Daoy (cell line): ENCODE results near the gene CLEC17A. TPM values are rescaled to one million over a fixed set of nuclear protein-coding genes. Genes with fewer than 3 reads are reported as not detected.
"Not testable (repeated sequence)": the region's sequence is repeated elsewhere in the genome, so short reads cannot be mapped to it uniquely, and the experiment has no call there.

ENCODE experiments used
- DNase-seq: peaks from one replicate; pipeline ENCODE4 v3.0.0-alpha.2; 2015; ENCODE audit warnings: low read depth
- total RNA-seq: library from RNA; depleted of rRNA; stranded (reverse); fragments of >200 nt; shearing (Covaris generic); gene quantifications from 2 replicates; pipeline ENCODE4 v1.2.3, GENCODE V29; 2014; rRNA removed

CLEC17A gene, protein sequence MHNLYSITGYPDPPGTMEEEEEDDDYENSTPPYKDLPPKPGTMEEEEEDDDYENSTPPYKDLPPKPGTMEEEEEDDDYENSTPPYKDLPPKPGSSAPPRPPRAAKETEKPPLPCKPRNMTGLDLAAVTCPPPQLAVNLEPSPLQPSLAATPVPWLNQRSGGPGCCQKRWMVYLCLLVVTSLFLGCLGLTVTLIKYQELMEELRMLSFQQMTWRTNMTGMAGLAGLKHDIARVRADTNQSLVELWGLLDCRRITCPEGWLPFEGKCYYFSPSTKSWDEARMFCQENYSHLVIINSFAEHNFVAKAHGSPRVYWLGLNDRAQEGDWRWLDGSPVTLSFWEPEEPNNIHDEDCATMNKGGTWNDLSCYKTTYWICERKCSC
- 0.42 TPM in 1 of 2 replicates, not detected in the other for total RNA-seq

DNA sequence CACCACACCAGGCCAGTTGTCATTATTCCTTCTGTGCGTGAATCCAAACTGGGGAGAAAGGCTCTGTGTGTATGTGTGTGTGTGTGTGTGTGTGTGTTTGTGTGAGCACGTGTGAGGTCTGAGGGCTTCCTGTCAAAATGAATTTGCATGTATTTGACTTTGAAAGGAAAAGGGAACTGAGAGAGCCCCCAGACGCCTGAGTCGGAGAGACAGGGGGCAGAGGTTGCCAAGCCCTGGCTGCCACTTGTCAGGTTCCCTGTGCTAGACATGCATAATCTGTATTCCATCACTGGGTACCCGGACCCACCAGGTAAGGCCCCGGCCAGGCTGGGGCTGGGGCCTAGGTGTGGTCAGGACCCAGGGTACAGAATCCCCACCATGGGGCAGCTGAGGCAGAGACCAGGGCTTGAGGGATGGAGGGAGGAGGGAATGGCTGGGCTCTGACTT lies at the start of gene CLEC17A:
Gene CLEC17A (plus strand): TSS at position 191 of the 447 bp plus-strand sequence. CDS start 77 bp downstream, at position 268.
- DNase-seq, result no peak

DNA sequence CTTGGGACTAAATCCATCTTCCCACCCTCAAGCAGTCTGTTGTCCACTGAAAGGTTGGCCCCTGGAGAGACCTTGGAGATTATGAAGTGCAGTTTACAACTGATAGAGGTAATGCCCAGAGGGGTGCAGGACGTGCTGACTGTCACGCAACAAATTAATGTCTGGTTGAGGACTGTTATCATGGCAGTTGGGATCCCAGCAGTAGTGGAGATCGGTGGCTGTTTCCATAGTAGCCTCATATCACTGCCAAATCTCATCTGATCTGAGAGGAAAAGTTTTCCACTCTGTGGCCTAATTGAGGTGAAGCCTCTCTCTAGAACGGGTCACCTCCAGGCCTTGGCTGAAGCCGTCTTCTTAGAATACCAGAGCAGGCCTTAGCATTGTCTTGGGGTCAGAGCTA lies 49.4 kb upstream of the CLEC17A start:
- DNase-seq, result no peak

DNA sequence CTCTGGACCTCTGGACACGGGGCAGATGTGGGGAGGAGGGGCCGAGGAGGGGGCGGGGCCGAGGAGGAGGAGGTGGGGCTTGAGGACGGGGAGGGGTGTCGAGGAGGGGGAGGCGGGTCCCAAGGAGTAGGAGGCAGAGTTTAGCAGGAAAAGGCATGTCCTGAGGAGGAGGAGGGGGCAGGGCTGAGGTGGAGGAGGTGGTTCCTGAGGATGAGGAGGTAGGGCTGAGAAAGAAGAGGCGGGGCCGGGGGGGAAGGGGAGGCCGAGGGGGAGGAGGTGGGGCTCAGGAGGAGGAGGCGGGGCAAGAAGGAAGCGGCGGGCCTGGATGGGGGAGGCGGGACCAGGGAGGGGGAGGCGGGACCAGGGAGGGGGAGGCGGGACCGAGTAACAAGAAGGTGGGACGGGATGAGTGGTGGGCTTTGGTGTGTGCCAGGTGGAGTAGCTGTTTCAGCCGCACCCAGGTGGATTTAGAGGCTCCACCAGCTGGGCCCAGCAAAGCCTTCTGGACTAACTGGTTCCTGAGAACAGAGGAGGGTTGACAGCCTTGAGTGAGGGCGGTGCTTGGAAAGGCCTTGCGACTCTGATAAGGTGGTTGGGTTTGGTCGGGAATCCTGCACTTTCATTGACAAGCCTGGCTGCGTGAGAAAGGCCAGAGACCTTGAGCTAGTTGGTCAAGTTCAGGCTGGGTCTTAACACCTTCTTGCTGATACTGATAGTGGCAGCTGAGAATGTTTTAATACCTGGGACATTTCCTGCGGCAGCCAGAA lies 45.8 kb upstream of the CLEC17A start:
- peak; percentile 51 for DNase-seq

DNA sequence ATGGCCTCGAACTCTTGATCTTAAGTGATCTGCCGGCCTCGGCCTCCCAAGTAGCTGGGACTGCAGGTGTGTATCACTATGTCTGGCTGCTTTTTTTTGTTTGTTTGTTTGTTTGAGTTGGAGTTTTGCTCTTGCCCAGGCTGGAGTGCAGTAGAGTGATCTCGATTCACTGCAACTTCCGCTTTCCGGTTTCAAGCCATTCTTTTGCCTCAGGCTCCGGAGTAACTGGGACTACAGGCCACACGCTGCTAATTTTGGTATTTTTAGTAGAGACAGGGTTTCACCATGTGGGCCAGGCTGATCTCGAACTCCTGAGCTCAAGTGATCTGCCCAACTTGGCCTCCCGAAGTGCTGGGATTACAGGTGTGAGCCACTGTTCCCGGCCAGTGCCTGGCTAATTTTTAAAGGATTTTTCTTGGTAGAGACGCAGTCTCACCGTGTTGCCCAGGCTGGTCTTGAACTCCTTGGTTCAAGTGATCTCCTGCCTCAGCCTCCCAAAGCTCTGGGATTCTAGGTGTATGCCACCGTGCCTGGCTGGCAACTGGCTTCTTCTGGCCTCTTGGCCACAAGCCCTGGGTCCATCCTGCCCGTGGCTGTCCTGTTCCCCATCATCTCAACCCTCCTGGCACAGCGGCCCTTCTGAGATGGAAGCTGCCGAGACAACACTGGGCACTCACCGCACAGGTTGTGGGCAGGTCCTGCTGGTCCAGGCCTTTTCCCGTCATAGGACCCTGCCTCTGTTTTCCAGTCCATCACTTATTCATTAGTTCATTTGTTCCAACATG lies 42.0 kb upstream of the CLEC17A start:
- DNase-seq, result no peak

DNA sequence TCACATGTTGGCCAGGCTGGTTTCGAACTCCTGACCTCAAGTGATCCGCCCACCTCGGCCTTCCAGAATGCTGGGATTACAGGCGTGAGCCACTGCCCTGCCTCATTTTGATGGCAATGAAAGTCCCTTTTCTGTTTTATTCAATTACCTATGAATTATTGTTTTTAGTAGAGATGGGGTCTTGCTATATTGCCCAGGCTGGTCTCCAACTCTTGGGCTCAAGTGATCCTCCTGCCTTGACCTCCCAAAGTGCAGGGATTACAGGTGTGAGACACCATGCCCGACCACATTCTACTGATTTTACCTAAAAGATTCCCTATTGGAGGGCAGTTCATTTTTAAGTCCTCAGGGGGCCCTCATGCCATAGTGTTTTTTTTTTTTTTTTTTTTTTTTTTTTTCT lies 40.9 kb upstream of the CLEC17A start:
- not testable (repeated sequence) for DNase-seq

DNA sequence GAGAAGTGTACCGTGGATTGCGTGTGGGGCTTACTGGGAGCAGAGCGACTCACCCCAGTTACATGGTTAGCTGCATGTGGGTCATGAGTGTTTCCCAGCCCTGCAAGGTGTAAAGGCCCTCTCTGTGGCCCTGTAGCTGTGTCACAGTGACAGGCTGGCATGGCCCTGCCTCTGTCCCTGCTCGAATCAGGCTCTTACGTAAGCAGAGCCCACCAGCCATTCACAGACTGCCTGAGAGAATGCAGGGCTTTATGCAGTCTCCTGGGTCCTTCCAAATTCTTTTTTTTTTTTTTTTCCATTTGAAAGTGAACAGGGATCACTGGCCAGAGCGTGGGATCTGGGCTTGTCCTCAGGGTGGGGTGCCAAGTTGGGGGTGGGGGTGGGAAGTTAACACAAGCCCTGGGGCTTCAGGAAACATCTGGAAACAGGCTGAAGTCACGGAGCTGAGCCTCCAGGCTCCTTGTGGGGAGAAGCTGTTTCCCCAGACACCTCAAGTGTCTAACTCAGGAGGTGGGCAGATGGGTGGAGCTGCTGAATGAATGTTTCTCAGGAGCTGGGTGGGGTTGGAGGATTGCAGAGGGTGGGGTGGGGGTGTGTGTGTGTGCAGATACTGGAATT lies 40.1 kb upstream of the CLEC17A start:
- DNase-seq, result peak; percentile 45

DNA sequence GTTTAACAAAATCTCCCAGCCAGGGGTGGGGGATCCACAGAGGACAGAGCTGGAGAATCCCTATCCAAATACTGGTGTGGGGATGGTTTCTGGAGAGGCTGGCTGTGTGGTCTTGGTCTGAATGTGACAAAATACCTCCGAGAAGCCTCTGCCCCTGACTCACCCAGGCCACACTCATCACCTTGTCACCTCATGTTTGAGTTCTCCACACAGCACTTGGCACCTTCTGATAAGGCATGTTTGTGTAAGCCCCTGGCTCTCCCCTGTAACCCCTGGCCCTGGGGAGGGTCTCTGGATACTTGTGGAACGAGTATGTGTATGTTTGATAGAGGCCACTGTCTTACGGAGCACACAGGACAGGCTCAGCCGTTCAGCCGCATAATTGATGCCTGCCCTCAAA lies 38.8 kb upstream of the CLEC17A start:
- no peak for DNase-seq

DNA sequence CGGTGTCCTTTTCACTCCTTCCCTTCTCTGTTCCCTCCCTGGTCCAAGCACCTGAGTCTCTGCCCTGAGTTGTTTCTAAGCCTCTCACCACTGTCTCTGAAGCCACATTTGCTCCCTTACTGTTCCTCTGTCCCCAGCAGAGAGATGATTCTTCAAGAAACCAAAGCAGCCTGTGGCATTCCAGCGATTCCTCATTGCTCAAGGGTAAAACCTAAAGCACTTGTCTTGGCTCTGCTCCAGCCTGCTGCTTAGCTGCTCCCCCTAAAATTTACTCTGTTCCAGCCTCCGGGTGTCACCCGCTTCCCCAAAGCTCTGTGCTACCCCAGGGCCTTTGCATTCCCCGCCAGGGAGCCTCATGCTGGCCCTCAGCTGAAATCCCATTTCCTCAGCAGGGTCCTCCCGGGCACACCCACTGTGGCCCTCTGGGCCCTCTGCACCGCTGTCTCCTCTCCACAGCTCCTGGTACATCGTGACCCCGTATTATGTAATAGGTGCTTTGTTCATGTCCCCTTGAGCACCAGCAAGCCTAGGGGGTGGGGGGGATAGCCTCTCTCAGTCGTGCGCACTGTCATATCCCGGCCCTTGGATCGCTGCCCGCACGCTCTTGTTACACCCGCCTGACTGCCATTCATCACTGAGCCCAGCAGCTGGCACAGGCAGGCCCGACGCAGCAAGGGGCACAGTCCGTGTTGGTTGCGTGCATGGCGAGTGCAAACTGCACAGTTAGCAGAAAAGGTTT lies 37.7 kb upstream of the CLEC17A start:
- DNase-seq, result no peak

DNA sequence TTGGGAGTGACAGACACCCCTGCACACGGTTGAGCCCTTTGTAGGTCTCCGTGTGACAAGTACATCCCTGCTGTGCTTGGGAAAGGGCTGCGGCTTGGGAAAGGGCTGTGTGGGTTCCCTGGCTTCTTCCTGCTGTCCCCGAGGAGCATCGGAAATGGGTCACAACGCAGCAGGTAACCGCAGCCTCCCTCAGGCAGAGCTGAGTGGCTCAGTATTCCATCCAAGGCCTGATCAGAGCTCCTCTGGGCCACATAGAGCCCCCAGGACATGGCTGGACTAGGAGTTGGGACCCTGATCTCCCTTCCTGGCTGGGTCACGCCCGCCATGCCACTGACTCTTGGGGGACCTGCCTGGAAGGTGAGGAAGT lies 37.2 kb upstream of the CLEC17A start:
- DNase-seq, result no peak

DNA sequence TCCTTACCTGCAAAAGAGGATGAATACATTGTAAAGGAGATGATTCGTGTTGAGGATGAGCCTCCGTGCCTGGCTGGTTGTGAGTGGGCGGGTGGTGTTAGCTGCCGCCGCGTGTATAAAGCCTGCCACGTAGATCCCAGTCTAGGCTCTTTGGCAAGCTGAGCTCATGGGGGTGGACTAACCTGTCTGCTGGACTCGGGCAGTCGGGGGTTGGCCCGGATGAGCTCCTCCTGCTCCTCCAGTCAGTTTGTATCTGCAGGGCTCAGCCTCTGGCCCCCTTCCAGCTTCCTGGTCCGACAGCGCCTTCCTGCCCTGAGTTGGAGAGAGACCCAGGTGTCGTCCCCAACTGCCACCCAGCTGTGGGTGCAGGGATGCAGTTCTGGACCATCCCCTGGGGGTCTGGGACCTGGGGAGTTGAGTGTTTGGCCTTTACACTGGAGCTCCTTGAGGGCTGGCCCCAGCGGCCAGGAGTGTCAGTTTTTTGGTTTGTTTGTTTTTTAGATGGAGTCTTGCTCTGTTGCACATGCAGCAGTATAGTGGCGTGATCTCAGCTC lies 32.6 kb upstream of the CLEC17A start:
- DNase-seq, result no peak

DNA sequence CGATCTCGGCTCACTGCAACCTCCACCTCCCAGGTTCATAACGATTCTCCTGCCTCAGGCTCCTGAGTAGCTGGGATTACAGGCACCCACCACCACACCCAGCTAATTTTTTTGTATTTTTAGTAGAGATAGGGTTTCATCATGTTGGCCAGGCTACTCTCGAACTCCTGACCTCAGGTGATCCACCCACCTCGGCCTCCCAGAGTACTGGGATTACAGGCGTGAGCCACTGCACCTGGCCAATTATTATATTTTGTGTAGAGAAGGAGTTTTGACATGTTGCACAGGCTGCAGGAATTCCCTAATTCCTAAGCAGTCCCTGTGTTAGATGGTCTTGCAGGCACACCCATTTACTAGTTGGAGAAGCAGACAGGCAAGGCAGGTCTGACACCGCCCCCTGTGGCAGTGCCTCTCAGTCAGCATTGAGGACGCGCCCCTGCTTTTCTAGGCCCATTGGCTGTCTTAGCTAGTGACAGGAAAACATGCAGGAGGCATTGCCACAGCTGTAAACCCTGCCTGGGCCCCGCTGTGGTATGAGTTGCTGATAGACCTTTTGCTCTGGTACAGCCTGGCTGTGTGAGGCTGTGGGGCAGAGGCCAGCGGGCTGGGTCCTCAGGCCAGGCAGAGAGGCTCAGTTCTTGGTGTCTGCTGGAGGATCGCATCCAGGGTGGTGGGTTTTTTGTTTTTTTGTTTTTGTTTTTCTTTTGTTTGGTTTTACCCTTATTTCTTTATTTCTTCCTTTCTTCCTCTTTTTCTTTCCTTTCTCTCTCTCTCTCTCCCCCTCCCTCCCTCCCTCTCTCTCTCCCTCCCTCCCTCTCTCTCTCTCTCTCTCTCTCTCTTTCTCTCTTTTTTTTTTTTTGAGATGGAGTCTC lies 31.5 kb upstream of the CLEC17A start:
- DNase-seq, result peak; percentile 53

DNA sequence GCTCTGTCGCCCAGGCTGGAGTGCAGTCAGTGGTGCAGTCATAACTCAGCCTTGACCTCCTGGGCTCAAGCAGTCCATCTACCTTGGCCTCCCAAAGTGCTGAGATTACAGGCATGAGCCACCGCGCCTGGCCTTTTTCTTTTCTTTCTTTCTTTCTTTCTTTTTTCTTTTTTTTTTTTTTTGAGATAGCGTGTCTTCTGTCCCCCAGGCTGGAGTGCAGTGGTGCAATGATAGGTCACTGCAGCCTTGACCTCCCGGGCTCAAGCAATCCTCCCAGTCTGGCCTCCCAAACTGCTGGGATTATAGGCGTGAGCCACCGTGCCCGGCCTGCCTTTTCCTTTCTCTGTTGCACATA lies 30.9 kb upstream of the CLEC17A start:
- not testable (repeated sequence) for DNase-seq

DNA sequence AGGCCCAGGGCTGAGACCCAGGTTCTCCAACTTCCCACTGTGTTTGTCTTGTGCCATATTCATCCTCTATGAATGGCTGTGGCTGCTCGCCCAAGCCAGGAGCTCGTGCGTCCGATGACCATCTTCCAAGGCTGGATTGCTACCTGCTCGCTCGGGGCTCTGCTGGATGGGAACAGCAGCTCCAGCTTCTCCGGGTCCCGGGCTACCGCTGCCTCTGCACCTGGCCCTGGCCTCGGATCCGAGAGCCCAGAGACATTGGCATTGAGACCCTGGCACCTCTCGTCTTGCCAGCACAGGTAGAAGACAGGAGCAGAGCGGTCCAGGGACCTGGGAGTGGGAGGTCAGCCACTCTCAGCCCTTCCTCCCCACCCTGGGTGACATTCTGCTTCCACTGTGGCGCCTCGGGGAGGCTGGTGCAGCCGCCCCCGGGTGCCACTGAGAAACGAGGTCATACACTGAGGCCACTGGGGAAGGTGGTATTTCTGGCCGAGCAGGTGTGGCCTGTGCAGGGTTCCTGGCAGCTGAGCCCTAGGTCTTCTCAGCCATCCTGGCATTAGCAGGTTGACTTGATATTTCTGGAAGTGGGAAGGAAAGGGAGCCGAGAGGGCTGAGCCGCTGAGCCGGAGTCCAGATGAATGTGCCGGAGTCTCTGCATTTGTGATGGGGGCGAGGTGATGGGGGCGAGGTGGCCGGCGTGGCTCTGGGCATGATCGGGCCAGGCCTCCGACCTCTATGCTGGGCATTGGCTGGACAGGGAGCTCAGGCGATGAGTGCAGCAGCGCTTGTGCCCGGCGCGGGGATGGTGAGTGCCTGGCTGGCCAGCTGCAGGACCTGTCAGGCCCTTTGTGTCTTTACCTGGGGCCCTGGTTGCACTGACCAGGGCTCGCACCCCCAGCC lies 29.6 kb upstream of the CLEC17A start:
- no peak for DNase-seq

DNA sequence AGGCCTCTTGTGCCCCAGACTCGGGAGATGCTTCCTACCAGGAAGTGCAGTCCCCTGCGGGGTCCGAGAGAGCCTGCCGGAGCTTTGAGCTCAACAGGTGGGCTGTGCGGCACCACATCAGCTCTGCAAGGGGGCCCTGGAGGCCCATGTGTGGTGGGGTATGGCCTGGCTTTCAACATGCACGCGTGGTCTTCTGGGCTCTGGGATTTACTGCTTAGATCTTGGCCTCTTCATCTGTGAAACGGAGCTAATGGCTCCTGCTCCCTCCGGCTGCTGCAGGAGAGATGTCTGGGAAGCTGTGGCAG lies 29.0 kb upstream of the CLEC17A start:
- no peak for DNase-seq

DNA sequence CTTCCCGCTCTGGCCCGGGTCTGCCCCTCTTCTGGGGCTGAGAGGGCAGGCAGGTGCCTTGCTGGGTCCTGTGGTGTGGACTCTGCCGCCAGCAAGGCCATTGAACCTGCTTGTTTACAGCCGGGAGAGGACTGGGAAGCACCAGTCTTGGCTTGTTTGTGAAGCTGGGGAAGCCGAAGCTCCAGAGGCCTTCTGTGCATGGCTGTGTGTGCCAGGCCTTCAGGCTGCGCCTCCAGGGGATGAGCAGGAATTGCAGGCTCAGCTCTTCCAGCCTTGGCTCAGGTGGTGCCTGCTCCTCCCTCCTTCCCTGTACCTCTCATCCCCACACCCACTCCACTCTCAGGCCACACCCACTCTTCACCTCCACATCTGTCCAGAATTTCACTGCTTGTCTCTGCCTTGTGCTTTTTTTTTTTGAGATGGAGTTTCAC lies 28.5 kb upstream of the CLEC17A start:
- no peak for DNase-seq

DNA sequence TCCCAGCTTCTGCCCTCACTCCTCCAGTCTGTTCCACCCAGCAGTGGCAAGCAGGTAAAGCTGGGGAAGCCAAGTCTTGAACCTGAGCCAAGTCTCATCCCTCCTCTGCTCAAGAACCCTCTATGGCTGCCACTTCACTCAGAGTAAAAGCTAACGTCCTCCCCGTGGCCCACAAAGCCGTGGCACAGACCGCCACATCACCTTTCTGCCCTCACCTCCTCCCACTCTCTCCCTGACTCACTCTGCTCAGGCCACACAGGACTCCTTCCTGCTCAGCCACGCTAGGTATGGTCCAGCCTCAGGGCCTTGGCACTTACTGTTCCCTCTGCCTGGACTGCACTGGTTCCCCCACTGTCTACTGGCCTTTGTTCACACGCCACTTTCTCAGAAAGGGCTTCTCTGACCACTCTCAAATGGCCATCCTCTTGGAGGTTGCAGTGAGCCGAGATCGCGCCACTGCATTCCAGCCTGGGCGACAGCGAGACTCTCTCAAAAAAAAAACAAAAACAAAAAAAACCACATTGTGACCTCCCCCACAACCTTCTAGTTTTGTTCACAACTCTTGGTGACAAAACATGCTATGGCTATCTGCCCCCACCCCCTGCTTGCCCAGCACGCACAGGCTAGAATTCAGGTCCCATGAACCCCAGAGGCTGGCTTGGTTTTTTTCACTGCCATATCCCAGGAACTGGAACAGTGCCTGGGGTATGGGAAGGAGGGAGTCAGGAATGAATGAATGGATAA lies 26.8 kb upstream of the CLEC17A start:
- DNase-seq, result no peak

DNA sequence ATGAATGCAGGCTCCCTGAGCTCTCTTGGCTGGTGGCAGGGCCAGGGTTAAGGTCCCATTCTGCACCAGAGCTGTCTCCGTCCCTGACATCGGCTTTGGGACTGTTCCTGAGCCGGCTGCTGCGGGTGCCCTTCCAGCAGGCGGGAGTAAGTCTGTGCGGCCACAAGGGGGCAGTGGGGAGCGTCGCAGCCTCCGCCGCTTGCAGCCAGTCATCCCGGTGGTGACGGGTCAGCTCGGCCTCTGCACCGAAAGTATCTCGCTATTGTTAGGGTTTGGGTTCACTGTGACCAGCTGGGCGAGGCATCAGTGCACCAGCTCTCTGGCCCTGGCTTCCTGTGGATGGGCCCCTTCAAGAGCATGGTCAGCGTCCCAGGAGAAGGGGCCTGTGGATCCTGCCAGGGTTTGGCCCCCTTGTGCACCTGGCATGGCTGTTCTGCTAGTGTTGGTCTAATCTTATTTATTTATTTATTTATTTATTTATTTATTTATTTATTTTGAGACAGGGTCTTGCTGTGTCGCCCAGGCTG lies 26.2 kb upstream of the CLEC17A start:
- peak; percentile 85 for DNase-seq
